K562 (cell line): ENCODE results near the gene PLCB1. TPM values are rescaled to one million over a fixed set of nuclear protein-coding genes. Genes with fewer than 3 reads are reported as not detected.

Experiments
- ATAC-seq: fragments of 200-7000 bp; cut with Tn5 transposase; 3 replicates; pipeline ENCODE4 v1.9.1; 2020; ENCODE audit warnings: moderate library complexity
- BruUV-seq: library from RNA; stranded (reverse); fragments of 400-500 nt; replicated peaks from 2 replicates; lab custom pipeline; 2021; lab: Mats Ljungman, UMichigan
- CTCF ChIA-PET: fragments of 300-600 bp; formaldehyde crosslinking; extraction: SDS; loops from one replicate; lab custom pipeline; 2021; ENCODE audit warnings: low intra/inter-chr PET ratio; lab: Yijun Ruan, JAX
- POLR2A ChIA-PET: fragments of 300-600, 350-650 bp; sonication (Branson Sonifier 250); formaldehyde crosslinking; extraction: SDS; loops from one replicate; lab custom pipeline; 2021; ENCODE audit warnings: antibody characterized with exemption, inconsistent platforms; lab: Yijun Ruan, JAX
- DNase-seq, 4 experiments: peaks; one replicate each; pipeline versions ENCODE4 v3.0.0 to v3.0.0-alpha.2; 2011 to 2018; ENCODE audit warnings: low spot score in 3 of 4, mixed read lengths in 3 of 4; ENCODE audit errors: extremely low read depth in 1 of 4
- FAIRE-seq: peaks from 2 replicates; lab custom pipeline; 2011; peaks lifted over from hg19 to GRCh38; lab: Jason Lieb, UNC
- H2AFZ ChIP-seq: 2 replicates; pipeline ENCODE4 v1.6.0; 2011; ENCODE audit warnings: low read depth, low read length, control low read depth, inconsistent platforms
- H3K27ac ChIP-seq: fragments of 200-600 bp; 3 replicates; pipeline ENCODE4 v1.8.0; 2011; ENCODE audit warnings: low read depth, mild to moderate bottlenecking, control low read depth, inconsistent platforms, low read length, moderate library complexity, mixed read lengths; ENCODE audit errors: extremely low read depth
- H3K27me3 ChIP-seq, 2 experiments: fragments of 300-600 bp in 1 of 2; 2 replicates in 1 of 2; 3 replicates in 1 of 2; pipeline versions ENCODE4 v1.6.0 to v1.8.0; 2011; ENCODE audit warnings: inconsistent platforms in 2 of 2, low read length in 2 of 2, mild to moderate bottlenecking in 1 of 2, mixed read lengths in 1 of 2, moderate library complexity in 1 of 2; ENCODE audit not compliant: control insufficient read depth in 2 of 2, insufficient read depth in 2 of 2
- H3K36me3 ChIP-seq: fragments of 300-600 bp; 3 replicates; pipeline ENCODE4 v1.8.0; 2011; ENCODE audit warnings: mild to moderate bottlenecking, low read length, inconsistent platforms; ENCODE audit not compliant: control insufficient read depth, insufficient read depth
- H3K4me1 ChIP-seq, 2 experiments: fragments of 200-600 bp in 1 of 2; replicated peaks in 1 of 2; 2 replicates in 1 of 2; 3 replicates in 1 of 2; pipeline versions ENCODE4 v1.5.1 to v1.8.0; 2011; ENCODE audit warnings: inconsistent platforms in 2 of 2, low read length in 2 of 2, mild to moderate bottlenecking in 1 of 2, mixed read lengths in 1 of 2, moderate library complexity in 1 of 2; ENCODE audit not compliant: control insufficient read depth in 2 of 2, insufficient read depth in 2 of 2
- H3K4me2 ChIP-seq: 2 replicates; pipeline ENCODE4 v1.6.1; 2011; ENCODE audit warnings: low read length, control low read depth, inconsistent platforms, mixed read lengths; ENCODE audit not compliant: insufficient read depth
- H3K4me3 ChIP-seq: fragments of 200-600 bp; sonication (generic), shearing (Covaris generic); 2 replicates; pipeline ENCODE4 v1.5.1; 2016; ENCODE audit warnings: control low read depth, inconsistent platforms
- H3K79me2 ChIP-seq: fragments of 200-600 bp; 3 replicates; pipeline ENCODE4 v1.8.0; 2011; ENCODE audit warnings: low read length, inconsistent platforms; ENCODE audit not compliant: control insufficient read depth, insufficient read depth
- H3K9ac ChIP-seq, 2 experiments: 2 replicates each; pipeline versions ENCODE4 v1.6.0 to v1.6.1; 2011; ENCODE audit warnings: low read depth in 2 of 2, low read length in 2 of 2, control low read depth in 1 of 2, inconsistent platforms in 1 of 2, mild to moderate bottlenecking in 1 of 2, mixed read lengths in 1 of 2; ENCODE audit not compliant: insufficient read depth in 1 of 2
- H3K9me1 ChIP-seq: one replicate; pipeline ENCODE4 v1.6.0; 2011; ENCODE audit warnings: inconsistent platforms, mild to moderate bottlenecking, low read length, moderate library complexity; ENCODE audit not compliant: control insufficient read depth, insufficient read depth
- H3K9me3 ChIP-seq: replicated peaks from 2 replicates; pipeline ENCODE4 v1.5.1; 2011; ENCODE audit warnings: low read depth, low read length, inconsistent platforms; ENCODE audit not compliant: control insufficient read depth, insufficient read depth
- H4K20me1 ChIP-seq: replicated peaks from 2 replicates; pipeline ENCODE4 v1.6.1; 2011; ENCODE audit warnings: low read length, inconsistent platforms, mixed read lengths; ENCODE audit not compliant: control insufficient read depth, insufficient read depth
- BHLHE40 ChIP-seq: IDR thresholded peaks from 2 replicates; pipeline ENCODE4 v1.6.1; 2011; ENCODE audit warnings: low read length, improper control_type of control experiment
- GABPB2 ChIP-seq: fragments of 250-450 bp; sonication (Bioruptor Pico); conservative IDR thresholded peaks from 2 replicates; pipeline ENCODE4 v1.5.1; 2021; ENCODE audit warnings: mild to moderate bottlenecking
- NR3C1 ChIP-seq: sonication (generic); formaldehyde crosslinking; IDR thresholded peaks from 2 replicates; pipeline ENCODE4 v1.8.1; 2022; ENCODE audit warnings: missing genetic modification reagents
- PHF8 ChIP-seq: fragments of 200-600 bp; sonication (generic); IDR thresholded peaks from 2 replicates; pipeline ENCODE4 v1.6.1; 2012; ENCODE audit warnings: mixed run types, mild to moderate bottlenecking, inconsistent platforms, low read length, moderate library complexity, borderline replicate concordance
- RBM17 ChIP-seq: fragments of 200-400 bp; formaldehyde crosslinking; IDR thresholded peaks from 2 replicates; pipeline ENCODE4 v1.6.1; 2017; ENCODE audit warnings: low read depth, mild to moderate bottlenecking, low read length, borderline replicate concordance
- TAL1 ChIP-seq: fragments of 450-650 bp; IDR thresholded peaks from 2 replicates; pipeline ENCODE4 v1.6.1; 2016; ENCODE audit warnings: mild to moderate bottlenecking
- WGBS: fragments of 100-300 bp; shearing (Covaris generic); methylation state at CpG from one replicate; pipeline ENCODE4 v1.1.6; 2016; ENCODE audit warnings: low coverage, mixed read lengths; ENCODE audit not compliant: insufficient coverage; ENCODE audit errors: missing lambda C conversion rate; 5-methylcytosine and 5-hydroxymethylcytosine counted together
- in situ Hi-C: fragments of 300-500 bp; cut with MboI; formaldehyde crosslinking; loops from 4 replicates; pipeline ENCODE4 v1.15.0; 2018; ENCODE audit warnings: inconsistent platforms, mixed read lengths
- intact Hi-C: fragments of 100-400 bp; cut with micrococcal nuclease; formaldehyde crosslinking; loops from 2 replicates; pipeline ENCODE4 v1.14.2; 2022
- polyA plus RNA-seq, 8 experiments: library from polyadenylated mRNA; depleted of rRNA in 4 of 8; stranded (reverse) in 5 of 8; unstranded in 3 of 8; fragments of >200 nt; fragmentation: Nextera tagmentation in 2 of 8; fragmentation: Illumina TruSeq in 1 of 8; extraction: Ambion mirVana in 2 of 8; extraction: Trizol in 1 of 8; gene quantifications; 2 replicates each; pipeline versions ENCODE4 v1.2.1 to v1.2.3, GENCODE V29; 2011 to 2014; ENCODE audit warnings: inconsistent platforms in 1 of 8, missing spikeins in 1 of 8
- total RNA-seq, 7 experiments: library from RNA; depleted of rRNA in 6 of 7; stranded (reverse); fragments of >200 nt in 6 of 7; fragmentation: Illumina TruSeq in 2 of 7; extraction: Trizol in 2 of 7; gene quantifications; 2 replicates each; pipeline versions ENCODE4 v1.2.1 to v1.2.3, GENCODE V29; 2011 to 2021; ENCODE audit warnings: low replicate concordance in 1 of 7

PLCB1 gene
- total and polyA plus RNA-seq, 9 of the 15 experiments (the other 6 are each of a cell fraction or from before 2014, with no cell fraction given): 0.34 to 3.1 (median 1.3) TPM

DNA sequence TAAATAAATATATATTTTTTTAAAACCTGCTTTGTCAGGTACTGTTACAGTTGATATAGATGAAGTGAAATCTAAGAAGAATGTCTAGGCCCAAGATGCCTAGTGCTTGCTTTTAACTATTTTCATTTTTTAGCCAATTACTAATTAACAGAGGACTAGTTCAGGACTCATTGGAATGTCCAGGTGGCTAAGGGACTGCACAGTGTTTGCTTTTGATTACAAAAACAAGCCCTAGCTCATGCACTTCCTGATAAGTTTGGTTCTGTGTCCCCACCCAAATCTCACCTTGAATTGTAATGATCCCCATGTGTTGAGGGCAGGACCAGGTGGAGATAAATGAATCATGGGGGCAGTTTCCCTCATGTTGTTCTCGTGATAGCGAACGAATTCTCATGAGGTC lies 417.1 kb downstream of the PLCB1 start:
- Histone ChIP-seq H3K4me3 (no peak overlapping the region), H3K9me1 (no peaks in the 10 kb centered on the region), H3K27ac (no peak overlapping the region), H3K9me3 (no peaks in the 10 kb centered on the region), H3K27me3 (no peaks in the 10 kb centered on the region), H3K9ac (no peak overlapping the region), H3K4me1 (no peaks in the 10 kb centered on the region), H4K20me1 (no peaks in the 10 kb centered on the region), H3K4me2 (no peak overlapping the region), H2AFZ (no peak overlapping the region), H3K36me3 (no peaks in the 10 kb centered on the region), H3K79me2 (no peaks in the 10 kb centered on the region)
- FAIRE-seq (no peak), DNase-seq (no peak), ATAC-seq (no peak)
- in situ Hi-C loops (no loop called here), intact Hi-C loops (no loop called here)
- no peak for TF ChIP-seq GABPB2 (CRISPR knock-in tag)
- no peak for TF ChIP-seq TAL1
- no peak for TF ChIP-seq RBM17
- no peak for TF ChIP-seq BHLHE40
- no peak for TF ChIP-seq PHF8
- WGBS: 4% methylated on average over 3 of the region's 3 CpGs
- POLR2A ChIA-PET: no interaction called here
- no TSS peak for BruUV-seq
- CTCF ChIA-PET: no interaction called here

DNA sequence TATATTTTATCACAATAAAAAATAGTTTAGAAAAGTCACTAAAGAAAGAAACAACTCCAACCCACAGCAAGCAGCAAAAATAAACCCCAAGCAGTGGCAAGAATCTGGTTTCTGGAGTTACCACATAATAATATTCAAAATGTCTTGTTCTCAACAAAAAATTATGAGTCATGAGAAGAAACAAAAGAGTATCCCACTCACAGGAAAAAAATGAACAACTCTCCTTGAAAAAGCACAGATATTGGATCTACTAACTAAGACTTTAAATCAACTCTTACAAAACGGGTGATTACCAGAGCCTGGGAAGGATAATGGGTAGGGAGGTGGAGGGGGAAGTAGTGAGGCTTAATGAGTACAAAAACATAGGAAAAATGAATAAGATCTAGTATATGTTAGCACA lies 425.6 kb downstream of the PLCB1 start:
- Histone ChIP-seq H3K27me3 (no peaks in the 10 kb centered on the region), H3K9me3 (no peaks in the 10 kb centered on the region), H3K36me3 (no peaks in the 10 kb centered on the region), H3K9ac (no peak overlapping the region), H3K27ac (no peak overlapping the region), H3K79me2 (no peaks in the 10 kb centered on the region), H3K4me1 (no peaks in the 10 kb centered on the region), H3K4me2 (no peak overlapping the region), H3K9me1 (no peaks in the 10 kb centered on the region), H2AFZ (no peak overlapping the region), H4K20me1 (no peaks in the 10 kb centered on the region), H3K4me3 (no peak overlapping the region)
- 0% methylated on average over 1 of the region's 1 CpG for WGBS
- CTCF ChIA-PET: no interaction called here
- POLR2A ChIA-PET: no interaction called here
- intact Hi-C loops: no loop called here
- FAIRE-seq: no peak
- DNase-seq: no peak
- in situ Hi-C loops: no loop called here
- BruUV-seq: no TSS peak
- no peak for TF ChIP-seq NR3C1 (CRISPR knock-in tag)
- ATAC-seq: no peak
